ENCODE data around the gene SEC14L1.

Gene SEC14L1

GRCh38 chr17:77140878-77141767 lies at the start of gene SEC14L1:
SEC14L1 (plus strand) TSS chr17:77140969; CDS start chr17:77143597, 2,628 bp downstream.
- Histone ChIP-seq H3K27ac (peak within 1 kb of the TSS; percentile 93), H3K4me3 (ENCODE audit: low read depth, low read length) (peak within 1 kb of the TSS; percentile 87), H3K36me3 (replicated peaks) (peaks cover 25% of the 10 kb centered on the region), H3K27me3 (replicated peaks) (no peaks in the 10 kb centered on the region)
- DNase-seq = no peak
- TF ChIP-seq, protein P1, sequence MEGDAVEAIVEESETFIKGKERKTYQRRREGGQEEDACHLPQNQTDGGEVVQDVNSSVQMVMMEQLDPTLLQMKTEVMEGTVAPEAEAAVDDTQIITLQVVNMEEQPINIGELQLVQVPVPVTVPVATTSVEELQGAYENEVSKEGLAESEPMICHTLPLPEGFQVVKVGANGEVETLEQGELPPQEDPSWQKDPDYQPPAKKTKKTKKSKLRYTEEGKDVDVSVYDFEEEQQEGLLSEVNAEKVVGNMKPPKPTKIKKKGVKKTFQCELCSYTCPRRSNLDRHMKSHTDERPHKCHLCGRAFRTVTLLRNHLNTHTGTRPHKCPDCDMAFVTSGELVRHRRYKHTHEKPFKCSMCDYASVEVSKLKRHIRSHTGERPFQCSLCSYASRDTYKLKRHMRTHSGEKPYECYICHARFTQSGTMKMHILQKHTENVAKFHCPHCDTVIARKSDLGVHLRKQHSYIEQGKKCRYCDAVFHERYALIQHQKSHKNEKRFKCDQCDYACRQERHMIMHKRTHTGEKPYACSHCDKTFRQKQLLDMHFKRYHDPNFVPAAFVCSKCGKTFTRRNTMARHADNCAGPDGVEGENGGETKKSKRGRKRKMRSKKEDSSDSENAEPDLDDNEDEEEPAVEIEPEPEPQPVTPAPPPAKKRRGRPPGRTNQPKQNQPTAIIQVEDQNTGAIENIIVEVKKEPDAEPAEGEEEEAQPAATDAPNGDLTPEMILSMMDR (IDR thresholded peaks at IDR 0.05; ENCODE audit: low read depth, low read length, missing control alignments) = no peak
- in situ Hi-C loops (cut with HindIII; ENCODE audit: low pct_ligation_motif_present, low sequenced_read_pairs) = no loop called here

- Histone ChIP-seq H3K4me3 (ENCODE audit: low read depth, low read length) (no peak overlapping the region), H3K36me3 (replicated peaks) (peaks cover 40% of the 10 kb centered on the region), H3K27ac (no peak overlapping the region), H3K27me3 (replicated peaks) (no peaks in the 10 kb centered on the region)
- TF ChIP-seq, protein P1 (IDR thresholded peaks at IDR 0.05; ENCODE audit: low read depth, low read length, missing control alignments) = no peak
- no peak for DNase-seq
- in situ Hi-C loops (cut with HindIII; ENCODE audit: low pct_ligation_motif_present, low sequenced_read_pairs) = no loop called here
Observed at GRCh38 chr17:77092025-77092424, 48.7 kb upstream of the SEC14L1 start.

GRCh38 chr17:77095461-77095860 lies 45.3 kb upstream of the SEC14L1 start:
- Histone ChIP-seq H3K36me3 (replicated peaks) (peaks cover 38% of the 10 kb centered on the region), H3K27me3 (replicated peaks) (no peaks in the 10 kb centered on the region), H3K4me3 (ENCODE audit: low read depth, low read length) (no peak overlapping the region), H3K27ac (no peak overlapping the region)
- in situ Hi-C loops (cut with HindIII; ENCODE audit: low pct_ligation_motif_present, low sequenced_read_pairs) = no loop called here
- no peak for DNase-seq
- TF ChIP-seq, protein P1 (IDR thresholded peaks at IDR 0.05; ENCODE audit: low read depth, low read length, missing control alignments) = no peak

GRCh38 chr17:77096570-77097214 lies 44.1 kb upstream of the SEC14L1 start:
- Histone ChIP-seq H3K27ac (peak overlapping the region; percentile 20), H3K36me3 (replicated peaks) (peaks cover 32% of the 10 kb centered on the region), H3K27me3 (replicated peaks) (no peaks in the 10 kb centered on the region), H3K4me3 (ENCODE audit: low read depth, low read length) (no peak overlapping the region)
- in situ Hi-C loops (cut with HindIII; ENCODE audit: low pct_ligation_motif_present, low sequenced_read_pairs) = no loop called here
- DNase-seq = no peak
- TF ChIP-seq, protein P1 (IDR thresholded peaks at IDR 0.05; ENCODE audit: low read depth, low read length, missing control alignments) = peak; percentile 64

GRCh38 chr17:77097631-77098180 lies 43.1 kb upstream of the SEC14L1 start:
- no peak for DNase-seq
- no peaks in the 10 kb centered on the region for H3K27me3 ChIP-seq (replicated peaks)
- H3K4me3 ChIP-seq (ENCODE audit: low read depth, low read length) = no peak overlapping the region
- in situ Hi-C loops (cut with HindIII; ENCODE audit: low pct_ligation_motif_present, low sequenced_read_pairs) = no loop called here
- TF ChIP-seq, protein P1 (IDR thresholded peaks at IDR 0.05; ENCODE audit: low read depth, low read length, missing control alignments) = no peak
- peaks cover 26% of the 10 kb centered on the region for H3K36me3 ChIP-seq (replicated peaks)
- H3K27ac ChIP-seq = no peak overlapping the region

Data from brain microvascular endothelial cell (primary cell).